Keratinocyte (primary cell): Measurements from ENCODE around the gene ATRNL1. TPM values are rescaled to one million over a fixed set of nuclear protein-coding genes. Genes with fewer than 3 reads are reported as not detected.

Experiments used
- DNase-seq: peaks from one replicate; pipeline ENCODE4 v3.0.0-alpha.2; 2011; ENCODE audit warnings: low read depth, missing footprints, low spot score
- FAIRE-seq: peaks from 2 replicates; lab custom pipeline; 2011; peaks lifted over from hg19 to GRCh38; lab: Jason Lieb, UNC
- H2AFZ ChIP-seq: 2 replicates; pipeline ENCODE4 v1.6.0; 2012; ENCODE audit warnings: low read length, control low read depth, inconsistent platforms; ENCODE audit not compliant: control insufficient read depth
- H3K27ac ChIP-seq: 2 replicates; pipeline ENCODE4 v1.5.1; 2011; ENCODE audit warnings: low read length; ENCODE audit not compliant: control insufficient read depth, insufficient read depth
- H3K27me3 ChIP-seq: 3 replicates; pipeline ENCODE4 v1.6.0; 2011; ENCODE audit warnings: low read length; ENCODE audit not compliant: control insufficient read depth, insufficient read depth; ENCODE audit errors: extremely low read depth
- H3K36me3 ChIP-seq, 2 experiments: 2 replicates in 1 of 2; 3 replicates in 1 of 2; pipeline ENCODE4 v1.5.1; 2011; ENCODE audit warnings: low read length in 2 of 2, mild to moderate bottlenecking in 1 of 2; ENCODE audit not compliant: control insufficient read depth in 2 of 2, insufficient read depth in 2 of 2; ENCODE audit errors: extremely low read depth in 1 of 2
- H3K4me1 ChIP-seq: 3 replicates; pipeline ENCODE4 v1.5.1; 2011; ENCODE audit warnings: low read length; ENCODE audit not compliant: control insufficient read depth, insufficient read depth; ENCODE audit errors: extremely low read depth
- H3K4me2 ChIP-seq: 3 replicates; pipeline ENCODE4 v1.6.0; 2011; ENCODE audit warnings: low read depth, low read length; ENCODE audit not compliant: control insufficient read depth, insufficient read depth; ENCODE audit errors: extremely low read depth
- H3K4me3 ChIP-seq, 3 experiments: fragments of 200-600 bp in 1 of 3; sonication (generic) in 1 of 3; 2 replicates in 2 of 3; 3 replicates in 1 of 3; pipeline ENCODE4 v1.5.1; 2011 to 2016; ENCODE audit warnings: low read length in 3 of 3, mild to moderate bottlenecking in 3 of 3, control low read depth in 2 of 3, inconsistent platforms in 1 of 3, low read depth in 1 of 3, mixed read lengths in 1 of 3, mixed run types in 1 of 3, moderate library complexity in 1 of 3; ENCODE audit not compliant: control insufficient read depth in 2 of 3, insufficient read depth in 2 of 3; ENCODE audit errors: extremely low read depth in 1 of 3
- H3K79me2 ChIP-seq: 2 replicates; pipeline ENCODE4 v1.6.0; 2012; ENCODE audit warnings: low read length; ENCODE audit not compliant: control insufficient read depth, insufficient read depth
- H3K9ac ChIP-seq: 3 replicates; pipeline ENCODE4 v1.6.0; 2011; ENCODE audit warnings: low read length; ENCODE audit not compliant: control insufficient read depth, insufficient read depth; ENCODE audit errors: extremely low read depth
- H3K9me1 ChIP-seq: 3 replicates; pipeline ENCODE4 v1.6.0; 2011; ENCODE audit warnings: low read length; ENCODE audit not compliant: control insufficient read depth, insufficient read depth; ENCODE audit errors: extremely low read depth
- H3K9me3 ChIP-seq: 2 replicates; pipeline ENCODE4 v1.5.1; 2012; ENCODE audit warnings: low read depth, low read length; ENCODE audit not compliant: control insufficient read depth
- H4K20me1 ChIP-seq: 3 replicates; pipeline ENCODE4 v1.6.0; 2011; ENCODE audit warnings: low read length; ENCODE audit not compliant: control insufficient read depth, insufficient read depth; ENCODE audit errors: extremely low read depth
- EZH2 ChIP-seq: IDR thresholded peaks from one replicate; pipeline ENCODE4 v1.6.1; 2012; ENCODE audit warnings: inconsistent platforms, mild to moderate bottlenecking, low read length, moderate library complexity
- dilution Hi-C: fragments of 300-500 bp; cut with MboI; formaldehyde crosslinking; loops from one replicate; pipeline ENCODE4 v1.7.0; 2020; ENCODE audit warnings: low sequenced_read_pairs; ENCODE audit not compliant: extremely low pct_ligation_motif_present
- polyA plus RNA-seq, 5 experiments: library from polyadenylated mRNA; depleted of rRNA in 3 of 5; stranded (reverse) in 3 of 5; stranded (forward) in 1 of 5; unstranded in 1 of 5; fragments of >200 nt; gene quantifications; 1 replicate in 1 of 5; 2 replicates in 3 of 5; 3 replicates in 1 of 5; pipeline versions ENCODE4 v1.2.1 to v1.2.3, GENCODE V29; 2011 to 2012; ENCODE audit warnings: missing spikeins in 2 of 5, low read depth in 1 of 5, low replicate concordance in 1 of 5
- TF ChIP-seq, protein P1 (sequence below), 3 experiments: IDR thresholded peaks in 1 of 3; conservative IDR thresholded peaks in 1 of 3; optimal IDR thresholded peaks in 1 of 3; 2 replicates in 2 of 3; 3 replicates in 1 of 3; pipeline versions ENCODE3 to v1.5.1; 2011; ENCODE audit warnings: low read length in 3 of 3, mild to moderate bottlenecking in 3 of 3, moderate library complexity in 2 of 3, control low read depth in 1 of 3, inconsistent platforms in 1 of 3; ENCODE audit not compliant: insufficient read depth in 2 of 3; ENCODE audit errors: extremely low read depth in 1 of 3

ATRNL1 gene
- polyA plus RNA-seq, 1 donor (not counting 4 experiments of a cell fraction or from before 2014, with no cell fraction given): 0.07 TPM

- H3K36me3 ChIP-seq: no peaks in the 10 kb centered on the region
- dilution Hi-C loops: no loop called here
- no peak overlapping the region for H2AFZ ChIP-seq
- no peaks in the 10 kb centered on the region for H3K9me3 ChIP-seq
- H3K27ac ChIP-seq: no peak overlapping the region
- TF ChIP-seq, protein P1, sequence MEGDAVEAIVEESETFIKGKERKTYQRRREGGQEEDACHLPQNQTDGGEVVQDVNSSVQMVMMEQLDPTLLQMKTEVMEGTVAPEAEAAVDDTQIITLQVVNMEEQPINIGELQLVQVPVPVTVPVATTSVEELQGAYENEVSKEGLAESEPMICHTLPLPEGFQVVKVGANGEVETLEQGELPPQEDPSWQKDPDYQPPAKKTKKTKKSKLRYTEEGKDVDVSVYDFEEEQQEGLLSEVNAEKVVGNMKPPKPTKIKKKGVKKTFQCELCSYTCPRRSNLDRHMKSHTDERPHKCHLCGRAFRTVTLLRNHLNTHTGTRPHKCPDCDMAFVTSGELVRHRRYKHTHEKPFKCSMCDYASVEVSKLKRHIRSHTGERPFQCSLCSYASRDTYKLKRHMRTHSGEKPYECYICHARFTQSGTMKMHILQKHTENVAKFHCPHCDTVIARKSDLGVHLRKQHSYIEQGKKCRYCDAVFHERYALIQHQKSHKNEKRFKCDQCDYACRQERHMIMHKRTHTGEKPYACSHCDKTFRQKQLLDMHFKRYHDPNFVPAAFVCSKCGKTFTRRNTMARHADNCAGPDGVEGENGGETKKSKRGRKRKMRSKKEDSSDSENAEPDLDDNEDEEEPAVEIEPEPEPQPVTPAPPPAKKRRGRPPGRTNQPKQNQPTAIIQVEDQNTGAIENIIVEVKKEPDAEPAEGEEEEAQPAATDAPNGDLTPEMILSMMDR (optimal IDR thresholded peaks at IDR 0.05 in 1 of 3, IDR thresholded peaks at IDR 0.05 in 1 of 3, conservative IDR thresholded peaks at IDR 0.05 in 1 of 3; ENCODE audit: extremely low read depth in 1 of 3, insufficient read depth in 2 of 3, low read length in 3 of 3): no peak
- no peak for TF ChIP-seq EZH2
- FAIRE-seq (no peak), DNase-seq (no peak)
- no peaks in the 10 kb centered on the region for H4K20me1 ChIP-seq
- no peak overlapping the region for H3K9ac ChIP-seq
- H3K4me2 ChIP-seq: no peak overlapping the region
- no peaks in the 10 kb centered on the region for H3K4me1 ChIP-seq
- H3K27me3 ChIP-seq: no peaks in the 10 kb centered on the region
- H3K79me2 ChIP-seq: no peaks in the 10 kb centered on the region
- no peaks in the 10 kb centered on the region for H3K9me1 ChIP-seq
- no peak overlapping the region for H3K4me3 ChIP-seq
Observed at GRCh38 chr10:115214829-115215228, 121.7 kb downstream of the ATRNL1 start.

DNA sequence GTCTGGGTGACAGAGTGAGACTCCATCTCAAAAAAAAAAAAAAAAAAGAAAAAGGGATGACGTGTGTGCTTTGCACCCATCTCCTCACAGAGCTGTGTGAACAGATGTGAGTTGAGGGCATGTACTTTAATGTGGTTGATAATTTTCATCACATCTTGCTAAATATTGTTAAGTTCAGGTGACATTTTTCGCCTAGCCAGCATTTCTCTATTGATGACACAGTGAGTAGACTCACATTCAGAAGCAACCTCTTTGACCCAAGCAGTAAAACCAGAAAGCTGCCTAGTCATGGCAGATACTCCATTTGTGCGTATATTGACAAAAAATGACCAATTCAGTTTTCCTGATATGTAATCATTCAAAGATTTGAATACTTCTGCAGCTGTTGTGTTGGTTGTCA is 126.0 kb downstream of the ATRNL1 start:
- Histone ChIP-seq H3K9ac (no peak overlapping the region), H3K4me2 (no peak overlapping the region), H3K4me1 (no peaks in the 10 kb centered on the region), H2AFZ (no peak overlapping the region), H3K9me3 (no peaks in the 10 kb centered on the region), H3K9me1 (no peaks in the 10 kb centered on the region), H4K20me1 (no peaks in the 10 kb centered on the region), H3K27me3 (no peaks in the 10 kb centered on the region), H3K27ac (no peak overlapping the region), H3K36me3 (no peaks in the 10 kb centered on the region), H3K79me2 (no peaks in the 10 kb centered on the region), H3K4me3 (no peak overlapping the region)
- TF ChIP-seq EZH2: no peak
- TF ChIP-seq, protein P1 (optimal IDR thresholded peaks at IDR 0.05 in 1 of 3, IDR thresholded peaks at IDR 0.05 in 1 of 3, conservative IDR thresholded peaks at IDR 0.05 in 1 of 3; ENCODE audit: extremely low read depth in 1 of 3, insufficient read depth in 2 of 3, low read length in 3 of 3): no peak
- dilution Hi-C loops: no loop called here
- DNase-seq (no peak), FAIRE-seq (no peak)
